CD4-positive, alpha-beta T cell treated with Interleukin-21 for 1 hour (primary cell): ENCODE results near the gene MTCL1.

ENCODE experiments used
- DNase-seq: peaks from one replicate; pipeline ENCODE4 v3.0.0-alpha.2; 2020

Gene MTCL1

DNA sequence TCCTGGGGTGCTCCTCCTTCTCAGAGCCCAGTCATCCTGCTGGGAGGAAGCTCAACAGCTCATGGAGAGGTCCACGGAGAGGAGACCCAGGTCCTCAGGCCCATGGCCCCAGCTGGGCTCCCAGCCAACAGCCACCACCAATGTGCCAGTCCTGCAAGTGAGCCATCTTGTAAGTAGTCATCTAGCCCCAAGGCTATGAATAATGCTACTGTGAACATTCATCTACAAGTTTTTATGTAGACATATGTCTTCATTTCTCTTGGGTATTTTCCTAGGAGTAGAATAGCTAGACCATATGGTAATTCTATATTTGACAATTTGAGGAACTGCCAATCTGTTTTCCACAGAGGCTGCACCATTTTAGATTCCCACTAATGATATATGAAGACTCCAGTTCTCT is 166.1 kb downstream of the MTCL1 start:
- DNase-seq, result no peak

DNA sequence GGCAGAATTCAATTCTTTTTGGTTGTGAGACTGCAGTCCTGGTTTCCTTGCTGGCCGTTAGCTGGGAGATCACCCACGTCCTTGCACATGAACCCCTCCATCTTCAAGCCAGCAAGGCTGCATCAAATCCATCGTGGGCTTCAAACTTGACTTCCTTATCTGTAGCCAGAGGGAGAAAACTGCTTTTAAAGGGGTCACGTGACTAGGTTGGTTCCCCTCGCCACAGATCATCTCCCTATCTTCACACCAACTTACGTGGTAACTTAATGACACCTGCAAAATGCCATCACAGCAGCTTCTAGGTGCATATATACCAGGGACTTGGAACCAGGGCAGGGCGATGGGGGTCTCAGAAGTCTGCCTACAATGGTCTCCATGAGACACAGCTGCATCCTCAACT is 169.5 kb downstream of the MTCL1 start:
- DNase-seq, result no peak

DNA sequence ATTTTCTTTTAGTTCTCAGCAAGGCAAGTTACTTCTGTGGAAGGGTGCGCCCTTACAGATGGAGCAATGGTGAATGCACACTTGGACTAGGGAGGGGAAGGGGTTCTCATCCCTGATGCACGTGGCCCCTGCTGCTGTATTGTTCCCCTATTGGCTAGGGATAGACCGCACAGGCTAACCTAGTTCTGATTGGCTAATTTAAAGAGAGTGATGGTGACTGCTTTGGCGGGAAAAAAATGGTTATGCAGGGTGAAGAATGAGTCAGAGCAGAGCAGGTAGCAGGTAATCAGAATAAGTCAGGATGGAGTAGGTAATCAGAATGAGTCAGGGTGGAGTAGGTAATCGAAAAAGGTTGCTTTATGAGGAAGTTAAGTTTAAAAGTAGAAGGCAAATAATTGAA is 171.5 kb downstream of the MTCL1 start:
- DNase-seq, result no peak

DNA sequence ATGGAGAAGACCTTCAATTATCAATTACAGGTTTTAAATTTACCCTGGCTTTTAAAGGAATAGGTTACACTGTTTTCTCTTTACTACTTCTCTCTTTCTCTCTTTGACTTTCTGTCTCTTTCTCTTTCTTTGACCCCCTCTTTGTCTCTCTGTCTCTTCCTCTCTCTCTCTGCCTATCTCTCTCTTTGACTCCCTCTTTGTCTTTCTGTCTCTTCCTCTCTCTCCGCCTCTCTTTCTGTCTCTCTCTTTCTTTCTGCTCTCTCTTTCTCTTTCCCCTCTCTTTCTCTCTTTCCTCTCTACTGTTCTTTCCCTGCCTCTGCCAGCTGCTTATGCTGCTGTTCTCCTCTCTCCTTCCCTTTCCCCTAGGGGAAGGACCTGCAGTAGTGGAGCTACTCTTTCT is 175.7 kb downstream of the MTCL1 start:
- no peak for DNase-seq
